Smooth muscle cell (in vitro differentiated cells): ENCODE data around the gene NCAPH2. TPM values are rescaled to one million over a fixed set of nuclear protein-coding genes. Genes with fewer than 3 reads are reported as not detected.

Experiments used
- DNase-seq: peaks from one replicate; lab custom pipeline; 2025; ENCODE audit not compliant: unreplicated experiment; lab: John Stamatoyannopoulos, UW
- H2AFZ ChIP-seq: fragments of 200-600 bp; sonication (generic); 2 replicates; pipeline ENCODE4 v1.6.0; 2016; ENCODE audit warnings: antibody characterized with exemption, low read depth, mild to moderate bottlenecking
- H3F3A ChIP-seq: fragments of 200-600 bp; sonication (generic); 2 replicates; pipeline ENCODE4 v1.6.0; 2017; ENCODE audit warnings: antibody characterized with exemption, low read depth
- H3K27ac ChIP-seq: fragments of 200-600 bp; sonication (generic); 2 replicates; pipeline ENCODE4 v1.5.1; 2016; ENCODE audit warnings: low read depth, mild to moderate bottlenecking
- H3K27me3 ChIP-seq: fragments of 200-600 bp; sonication (generic); 2 replicates; pipeline ENCODE4 v1.6.1; 2016; ENCODE audit warnings: low read depth, mild to moderate bottlenecking
- H3K36me3 ChIP-seq: fragments of 200-600 bp; sonication (generic); 2 replicates; pipeline ENCODE4 v1.5.1; 2016; ENCODE audit warnings: low read depth
- H3K4me1 ChIP-seq: fragments of 200-600 bp; sonication (generic); 2 replicates; pipeline ENCODE4 v1.5.1; 2016; ENCODE audit warnings: low read depth
- H3K4me2 ChIP-seq: fragments of 200-600 bp; sonication (generic); 2 replicates; pipeline ENCODE4 v1.6.0; 2016; ENCODE audit warnings: mild to moderate bottlenecking
- H3K4me3 ChIP-seq: fragments of 200-600 bp; sonication (generic); 2 replicates; pipeline ENCODE4 v1.5.1; 2016; ENCODE audit warnings: mild to moderate bottlenecking
- H3K79me2 ChIP-seq: fragments of 200-600 bp; sonication (generic); 2 replicates; pipeline ENCODE4 v1.6.0; 2016; ENCODE audit warnings: low read depth, mild to moderate bottlenecking
- H3K9ac ChIP-seq: fragments of 200-600 bp; sonication (generic); 2 replicates; pipeline ENCODE4 v1.6.0; 2016; ENCODE audit warnings: low read depth
- H3K9me3 ChIP-seq: fragments of 200-600 bp; sonication (generic); replicated peaks from 2 replicates; pipeline ENCODE4 v1.5.1; 2016; ENCODE audit warnings: low read depth
- H4K20me1 ChIP-seq: fragments of 200-600 bp; sonication (generic); 2 replicates; pipeline ENCODE4 v1.6.0; 2016; ENCODE audit warnings: low read depth
- WGBS: methylation state at CpG from one replicate; pipeline ENCODE4 v1.1.7; 2016; ENCODE audit warnings: low lambda C conversion rate; 5-methylcytosine and 5-hydroxymethylcytosine counted together
- polyA plus RNA-seq: library from polyadenylated mRNA; unstranded; fragments of >200 nt; fragmentation: Nextera tagmentation; extraction: Ambion mirVana; gene quantifications from 2 replicates; pipeline ENCODE4 v1.2.1, GENCODE V29; 2016
- total RNA-seq: library from RNA; depleted of rRNA; stranded (reverse); fragments of >200 nt; gene quantifications from 2 replicates; pipeline ENCODE4 v1.2.3, GENCODE V29; 2014
- TF ChIP-seq, protein P1 (sequence below): fragments of 200-600 bp; sonication (generic); IDR thresholded peaks from 2 replicates; pipeline ENCODE4 v1.5.1; 2017; ENCODE audit warnings: borderline replicate concordance, mild to moderate bottlenecking, antibody characterized with exemption; ENCODE audit not compliant: insufficient read depth, poor library complexity, severe bottlenecking

The NCAPH2 gene
- total RNA-seq (20.7 and 24.1 TPM in 2 replicates), polyA plus RNA-seq (42.0 and 45.7 TPM in 2 replicates)

DNA sequence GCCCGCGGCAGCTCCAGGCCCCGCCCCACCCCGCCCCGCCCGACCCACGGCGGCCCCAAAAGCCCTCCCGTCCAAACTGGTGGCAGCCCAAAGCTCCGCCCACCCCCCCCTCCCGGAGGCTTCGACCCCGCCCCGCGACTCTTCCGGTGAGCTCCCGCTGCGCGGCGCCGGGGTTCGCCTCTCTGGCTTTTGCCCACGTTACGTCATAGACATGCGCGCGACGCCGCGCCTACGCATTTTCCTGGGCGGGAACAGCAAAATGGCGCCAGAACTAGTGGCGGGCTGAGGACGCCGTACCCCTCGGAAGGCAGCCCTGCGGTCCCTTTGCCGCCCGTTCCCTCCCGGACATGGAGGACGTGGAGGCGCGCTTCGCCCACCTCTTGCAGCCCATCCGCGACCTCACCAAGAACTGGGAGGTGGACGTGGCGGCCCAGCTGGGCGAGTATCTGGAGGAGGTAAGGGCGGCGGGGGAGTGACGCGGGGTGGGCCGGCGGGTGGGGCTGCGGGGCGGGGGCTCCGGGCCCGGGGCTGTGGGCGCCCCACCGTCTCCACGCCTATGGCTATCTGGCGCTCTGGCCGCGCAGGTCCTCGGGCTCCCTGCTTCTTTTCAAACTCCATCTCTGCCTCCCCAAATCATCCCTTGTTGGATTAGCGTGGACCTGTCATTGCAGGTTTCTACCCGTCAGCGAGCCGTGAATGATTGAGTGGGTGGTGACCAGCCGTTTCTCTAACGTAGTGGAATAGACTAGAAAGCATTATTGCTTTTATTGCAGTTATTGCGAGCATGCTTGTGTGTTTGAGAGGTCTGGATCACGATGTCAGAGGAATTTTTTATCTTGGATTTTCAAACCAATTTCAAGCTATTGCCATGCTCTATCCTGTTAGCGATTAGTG is at the start of gene NCAPH2:
Gene NCAPH2 (plus strand): TSS at position 234 of the 894 bp plus-strand sequence. CDS start 114 bp downstream, at position 348.
- no peaks in the 10 kb centered on the region for H3K36me3 ChIP-seq
- TF ChIP-seq, protein P1, sequence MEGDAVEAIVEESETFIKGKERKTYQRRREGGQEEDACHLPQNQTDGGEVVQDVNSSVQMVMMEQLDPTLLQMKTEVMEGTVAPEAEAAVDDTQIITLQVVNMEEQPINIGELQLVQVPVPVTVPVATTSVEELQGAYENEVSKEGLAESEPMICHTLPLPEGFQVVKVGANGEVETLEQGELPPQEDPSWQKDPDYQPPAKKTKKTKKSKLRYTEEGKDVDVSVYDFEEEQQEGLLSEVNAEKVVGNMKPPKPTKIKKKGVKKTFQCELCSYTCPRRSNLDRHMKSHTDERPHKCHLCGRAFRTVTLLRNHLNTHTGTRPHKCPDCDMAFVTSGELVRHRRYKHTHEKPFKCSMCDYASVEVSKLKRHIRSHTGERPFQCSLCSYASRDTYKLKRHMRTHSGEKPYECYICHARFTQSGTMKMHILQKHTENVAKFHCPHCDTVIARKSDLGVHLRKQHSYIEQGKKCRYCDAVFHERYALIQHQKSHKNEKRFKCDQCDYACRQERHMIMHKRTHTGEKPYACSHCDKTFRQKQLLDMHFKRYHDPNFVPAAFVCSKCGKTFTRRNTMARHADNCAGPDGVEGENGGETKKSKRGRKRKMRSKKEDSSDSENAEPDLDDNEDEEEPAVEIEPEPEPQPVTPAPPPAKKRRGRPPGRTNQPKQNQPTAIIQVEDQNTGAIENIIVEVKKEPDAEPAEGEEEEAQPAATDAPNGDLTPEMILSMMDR = no peak
- peaks cover 12% of the 10 kb centered on the region for H3K4me1 ChIP-seq
- peak within 1 kb of the TSS; percentile 87 for H3K27ac ChIP-seq
- peak within 1 kb of the TSS; percentile 89 for H3K9ac ChIP-seq
- WGBS = 3% methylated on average over 57 of the region's 76 CpGs
- H2AFZ ChIP-seq = peak within 1 kb of the TSS; percentile 79
- H3K4me3 ChIP-seq = peak within 1 kb of the TSS; percentile 99
- peaks cover 65% of the 10 kb centered on the region for H3K79me2 ChIP-seq
- H3K9me3 ChIP-seq = no peaks in the 10 kb centered on the region
- H4K20me1 ChIP-seq = peaks cover 15% of the 10 kb centered on the region
- H3K4me2 ChIP-seq = peak within 1 kb of the TSS; percentile 95
- no peaks in the 10 kb centered on the region for H3K27me3 ChIP-seq
- peaks cover 6% of the 10 kb centered on the region for H3F3A ChIP-seq
- peak; percentile 96 for DNase-seq

DNA sequence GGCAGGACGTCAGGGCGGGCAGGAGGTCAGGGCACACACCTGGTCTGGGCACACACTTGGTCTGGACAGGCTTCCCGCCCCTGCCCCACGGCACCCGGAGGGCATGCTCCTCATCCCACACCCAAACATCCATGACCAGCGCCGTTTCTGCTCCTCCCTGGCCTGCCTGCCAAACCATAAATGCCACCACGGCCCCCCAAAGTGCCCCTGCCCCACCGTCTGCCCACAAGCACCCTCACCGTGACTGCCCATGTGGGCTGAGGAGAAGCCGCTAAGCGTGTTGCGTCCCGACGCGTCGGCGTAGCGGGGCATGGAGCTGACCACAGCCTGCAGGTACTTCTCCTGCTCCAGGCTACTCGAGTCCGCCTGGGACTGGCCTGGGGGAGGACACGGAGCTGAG is 49.0 kb upstream of the NCAPH2 start:
- DNase-seq = no peak
- Histone ChIP-seq H3K4me1 (no peaks in the 10 kb centered on the region), H3K9me3 (no peaks in the 10 kb centered on the region), H3F3A (no peaks in the 10 kb centered on the region), H3K9ac (no peak overlapping the region), H2AFZ (no peak overlapping the region), H3K4me3 (no peak overlapping the region), H3K36me3 (no peaks in the 10 kb centered on the region), H3K27me3 (no peaks in the 10 kb centered on the region), H4K20me1 (peaks cover 7% of the 10 kb centered on the region), H3K4me2 (no peak overlapping the region), H3K79me2 (no peaks in the 10 kb centered on the region), H3K27ac (no peak overlapping the region)
- 96% methylated on average over 22 of the region's 22 CpGs for WGBS
- TF ChIP-seq, protein P1 = no peak

DNA sequence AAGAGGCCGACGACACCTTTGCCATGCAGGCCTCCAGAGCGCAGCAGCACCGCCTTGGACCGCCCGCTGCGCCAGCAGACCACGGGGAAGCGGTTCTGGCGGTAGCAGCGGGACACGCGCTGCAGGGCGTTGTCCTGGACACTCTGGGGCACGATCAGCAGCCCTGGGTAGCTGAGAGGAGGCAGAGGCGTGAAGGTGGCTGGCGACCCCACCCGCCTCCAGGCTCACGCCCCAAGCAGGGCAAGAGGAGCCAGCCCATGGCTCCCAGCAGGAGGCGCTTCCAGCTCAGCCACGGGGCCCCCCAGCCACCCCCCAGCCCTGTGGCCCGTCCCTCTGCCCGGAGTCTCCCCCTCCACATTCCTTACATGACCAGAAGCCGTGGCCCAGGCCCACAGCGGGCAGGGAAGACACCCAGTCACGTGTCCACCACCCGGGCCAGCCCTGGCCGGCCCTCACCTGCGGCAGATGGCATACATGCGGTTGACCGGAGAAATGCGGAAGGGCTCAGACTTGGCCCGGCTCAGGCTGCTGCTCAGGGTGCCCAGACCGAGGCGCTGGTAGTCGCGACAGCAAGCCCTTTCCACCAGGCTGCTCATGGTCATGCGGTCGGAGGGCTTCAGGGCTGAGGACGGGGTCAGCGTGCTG is 48.4 kb upstream of the NCAPH2 start:
- TF ChIP-seq, protein P1 = no peak
- WGBS = 97% methylated on average over 41 of the region's 41 CpGs
- H3K36me3 ChIP-seq = no peaks in the 10 kb centered on the region

More for the DNA sequence above, 48.4 kb upstream of the NCAPH2 start:
- Histone ChIP-seq H2AFZ (no peak overlapping the region), H3K9ac (no peak overlapping the region), H3K4me2 (no peak overlapping the region), H3K27ac (no peak overlapping the region), H3K27me3 (no peaks in the 10 kb centered on the region), H4K20me1 (peaks cover 8% of the 10 kb centered on the region), H3K4me1 (no peaks in the 10 kb centered on the region), H3K79me2 (no peaks in the 10 kb centered on the region), H3K9me3 (no peaks in the 10 kb centered on the region), H3F3A (no peaks in the 10 kb centered on the region), H3K4me3 (no peak overlapping the region)
- DNase-seq = no peak
